Esophagus muscularis mucosa (tissue), 4 donors: ENCODE data around the gene SMOC1.

Experiments
- EP300 ChIP-seq: sonication (generic); formaldehyde crosslinking; IDR thresholded peaks from one replicate; pipeline ENCODE4 v1.6.1; 2017; ENCODE audit warnings: antibody characterized with exemption
- POLR2A ChIP-seq: fragments of 450-650 bp; IDR thresholded peaks from one replicate; pipeline ENCODE4 v1.6.1; 2017; ENCODE audit warnings: antibody characterized with exemption, moderate library complexity, mild to moderate bottlenecking, low read depth
- TF ChIP-seq, protein P1 (sequence below), 3 experiments: fragments of 200-600 bp in 2 of 3; fragments of 450-650 bp in 1 of 3; sonication (generic) in 2 of 3; IDR thresholded peaks; one replicate each; pipeline ENCODE4 v1.5.1; 2017 to 2019; ENCODE audit warnings: antibody characterized with exemption in 3 of 3, mild to moderate bottlenecking in 2 of 3, moderate library complexity in 1 of 3

- TF ChIP-seq, protein P1, sequence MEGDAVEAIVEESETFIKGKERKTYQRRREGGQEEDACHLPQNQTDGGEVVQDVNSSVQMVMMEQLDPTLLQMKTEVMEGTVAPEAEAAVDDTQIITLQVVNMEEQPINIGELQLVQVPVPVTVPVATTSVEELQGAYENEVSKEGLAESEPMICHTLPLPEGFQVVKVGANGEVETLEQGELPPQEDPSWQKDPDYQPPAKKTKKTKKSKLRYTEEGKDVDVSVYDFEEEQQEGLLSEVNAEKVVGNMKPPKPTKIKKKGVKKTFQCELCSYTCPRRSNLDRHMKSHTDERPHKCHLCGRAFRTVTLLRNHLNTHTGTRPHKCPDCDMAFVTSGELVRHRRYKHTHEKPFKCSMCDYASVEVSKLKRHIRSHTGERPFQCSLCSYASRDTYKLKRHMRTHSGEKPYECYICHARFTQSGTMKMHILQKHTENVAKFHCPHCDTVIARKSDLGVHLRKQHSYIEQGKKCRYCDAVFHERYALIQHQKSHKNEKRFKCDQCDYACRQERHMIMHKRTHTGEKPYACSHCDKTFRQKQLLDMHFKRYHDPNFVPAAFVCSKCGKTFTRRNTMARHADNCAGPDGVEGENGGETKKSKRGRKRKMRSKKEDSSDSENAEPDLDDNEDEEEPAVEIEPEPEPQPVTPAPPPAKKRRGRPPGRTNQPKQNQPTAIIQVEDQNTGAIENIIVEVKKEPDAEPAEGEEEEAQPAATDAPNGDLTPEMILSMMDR (IDR thresholded peaks at IDR 0.05): no peak
- TF ChIP-seq EP300 (no peak), POLR2A (no peak)
These were observed 118.6 kb downstream of the SMOC1 start for GRCh38 chr14:69997849-69998248.
